ENCODE results near the gene DTNBP1. TPM values are rescaled to one million over a fixed set of nuclear protein-coding genes. Genes with fewer than 3 reads are reported as not detected.
"Not testable (repeated sequence)": the region's sequence is repeated elsewhere in the genome, so short reads cannot be mapped to it uniquely, and the experiment has no call there.

Gene DTNBP1
- total RNA-seq, 1 donor from 2014 or later: 15.1 TPM

DNA sequence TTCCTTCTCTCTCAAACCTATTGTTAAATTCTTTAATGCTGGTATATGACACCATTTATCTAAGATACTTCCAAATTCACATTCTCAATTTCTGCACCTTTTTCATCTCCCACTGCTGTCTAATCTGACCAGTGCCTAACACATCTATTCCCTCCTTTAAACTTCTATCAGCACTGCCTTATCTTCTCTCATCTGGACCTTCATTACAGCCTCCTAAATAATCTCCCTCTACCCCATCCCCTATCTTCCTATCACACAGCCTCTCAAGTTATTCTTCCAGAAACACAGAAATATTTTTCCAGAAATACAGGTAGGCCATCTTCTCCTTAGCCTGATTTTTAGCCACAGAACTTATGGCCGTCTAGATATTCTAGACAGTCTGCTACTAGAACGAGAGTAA, 5.5 kb downstream of the DTNBP1 start:
- no peak for DNase-seq
- Mint-ChIP-seq H3K27ac (no peak overlapping the region), H3K4me3 (no peak overlapping the region), H3K27me3 (no peaks in the 10 kb centered on the region), H3K36me3 (ENCODE audit: low read depth) (peaks cover 16% of the 10 kb centered on the region), H3K9me3 (no peaks in the 10 kb centered on the region), H3K4me1 (peaks cover 31% of the 10 kb centered on the region)
- intact Hi-C loops (cut with micrococcal nuclease): no loop called here

DNA sequence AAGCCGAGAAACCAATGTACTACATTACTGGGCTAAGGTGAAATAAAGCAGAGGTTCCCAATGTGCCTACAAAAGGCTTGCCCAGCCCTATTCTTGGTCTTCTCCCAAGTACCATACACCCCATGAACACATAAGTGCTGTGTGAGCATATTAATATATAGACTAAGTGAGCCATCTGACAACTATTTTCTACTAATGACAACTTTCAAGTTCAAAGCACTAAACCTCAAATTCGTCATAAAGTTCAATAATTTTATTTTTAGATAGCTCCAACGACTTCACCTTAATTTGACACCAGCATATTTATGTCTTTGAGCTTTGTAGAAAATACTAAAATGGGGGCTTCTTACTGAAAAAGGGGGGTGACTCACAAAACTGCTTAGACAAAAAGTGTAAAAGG, 6.7 kb downstream of the DTNBP1 start:
- H3K36me3 Mint-ChIP-seq (ENCODE audit: low read depth): peaks cover 17% of the 10 kb centered on the region
- no peak overlapping the region for H3K4me3 Mint-ChIP-seq
- H3K27me3 Mint-ChIP-seq: no peaks in the 10 kb centered on the region
- H3K27ac Mint-ChIP-seq: no peak overlapping the region
- intact Hi-C loops (cut with micrococcal nuclease): no loop called here
- peaks cover 27% of the 10 kb centered on the region for H3K4me1 Mint-ChIP-seq
- DNase-seq: no peak
- no peaks in the 10 kb centered on the region for H3K9me3 Mint-ChIP-seq

GRCh38 chr6:15654250-15654649, 8.6 kb downstream of the DTNBP1 start:
- Mint-ChIP-seq H3K36me3 (ENCODE audit: low read depth) (peaks cover 20% of the 10 kb centered on the region), H3K27ac (no peak overlapping the region), H3K4me1 (peaks cover 25% of the 10 kb centered on the region), H3K4me3 (no peak overlapping the region), H3K9me3 (no peaks in the 10 kb centered on the region), H3K27me3 (no peaks in the 10 kb centered on the region)
- no peak for DNase-seq
- intact Hi-C loops (cut with micrococcal nuclease): no loop called here

DNA sequence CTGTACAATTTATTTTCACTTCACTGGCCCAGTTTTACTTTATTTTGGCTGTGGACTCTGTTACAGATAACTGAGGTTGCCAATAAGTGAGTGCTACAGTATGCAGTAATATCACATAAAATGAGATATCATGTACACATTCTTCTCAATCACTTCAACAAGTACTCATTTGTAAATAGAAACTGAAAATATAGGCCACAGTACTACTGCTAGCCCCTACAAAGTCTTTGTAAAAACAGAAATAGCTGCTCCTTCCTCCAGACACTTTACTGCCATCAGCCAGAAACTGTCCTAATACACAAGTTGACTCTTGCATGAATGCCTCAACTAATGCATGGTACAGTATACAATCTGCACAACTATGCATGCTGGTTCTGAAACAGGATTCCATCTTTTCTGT, 9.2 kb downstream of the DTNBP1 start:
- no peak for DNase-seq
- intact Hi-C loops (cut with micrococcal nuclease): no loop called here
- H3K4me3 Mint-ChIP-seq: no peak overlapping the region
- H3K27ac Mint-ChIP-seq: no peak overlapping the region
- H3K9me3 Mint-ChIP-seq: no peaks in the 10 kb centered on the region
- peaks cover 26% of the 10 kb centered on the region for H3K36me3 Mint-ChIP-seq (ENCODE audit: low read depth)
- peaks cover 24% of the 10 kb centered on the region for H3K4me1 Mint-ChIP-seq
- no peaks in the 10 kb centered on the region for H3K27me3 Mint-ChIP-seq

- Mint-ChIP-seq H3K9me3 (peaks cover 20% of the 10 kb centered on the region), H3K4me1 (peaks cover 16% of the 10 kb centered on the region), H3K36me3 (ENCODE audit: low read depth) (peaks cover 54% of the 10 kb centered on the region)
- intact Hi-C loops (cut with micrococcal nuclease); H3K4me3 Mint-ChIP-seq; H3K27ac Mint-ChIP-seq; H3K27me3 Mint-ChIP-seq; DNase-seq: not testable (repeated sequence)
Observed at GRCh38 chr6:15650004-15650559, 12.7 kb downstream of the DTNBP1 start.

GRCh38 chr6:15644904-15645303, 17.9 kb downstream of the DTNBP1 start:
- no peak for DNase-seq
- H3K27ac Mint-ChIP-seq: peak overlapping the region; percentile 20
- H3K4me3 Mint-ChIP-seq: no peak overlapping the region
- no peaks in the 10 kb centered on the region for H3K27me3 Mint-ChIP-seq
- peaks cover 37% of the 10 kb centered on the region for H3K9me3 Mint-ChIP-seq
- intact Hi-C loops (cut with micrococcal nuclease): no loop called here
- H3K4me1 Mint-ChIP-seq: peaks cover 8% of the 10 kb centered on the region
- H3K36me3 Mint-ChIP-seq (ENCODE audit: low read depth): peaks cover 80% of the 10 kb centered on the region

DNA sequence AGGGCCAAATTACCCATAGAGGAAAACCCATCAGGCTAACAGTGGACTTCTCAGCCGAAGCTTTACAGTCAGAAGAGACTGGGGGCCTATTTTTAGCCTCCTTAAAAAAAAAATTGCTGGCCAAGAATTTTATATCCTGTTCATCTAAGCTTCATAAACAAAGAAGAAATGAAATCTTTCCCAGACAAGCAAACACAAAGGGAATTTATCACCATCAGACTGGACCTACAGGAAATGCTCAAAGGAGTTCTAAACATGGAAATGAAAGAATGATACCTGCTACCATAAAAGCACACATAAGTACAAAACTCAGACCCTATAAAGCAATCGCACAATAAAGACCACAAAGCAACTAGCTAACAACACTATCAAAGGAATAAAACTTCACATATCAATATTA, 19.3 kb downstream of the DTNBP1 start:
- intact Hi-C loops (cut with micrococcal nuclease): no loop called here
- no peaks in the 10 kb centered on the region for H3K27me3 Mint-ChIP-seq
- H3K36me3 Mint-ChIP-seq (ENCODE audit: low read depth): peaks cover 75% of the 10 kb centered on the region
- no peak for DNase-seq
- H3K27ac Mint-ChIP-seq: no peak overlapping the region
- peaks cover 5% of the 10 kb centered on the region for H3K4me1 Mint-ChIP-seq
- peaks cover 37% of the 10 kb centered on the region for H3K9me3 Mint-ChIP-seq
- no peak overlapping the region for H3K4me3 Mint-ChIP-seq

- no peaks in the 10 kb centered on the region for H3K27me3 Mint-ChIP-seq
- H3K4me3 Mint-ChIP-seq: no peak overlapping the region
- DNase-seq: no peak
- intact Hi-C loops (cut with micrococcal nuclease): no loop called here
- peaks cover 69% of the 10 kb centered on the region for H3K36me3 Mint-ChIP-seq (ENCODE audit: low read depth)
- peaks cover 37% of the 10 kb centered on the region for H3K9me3 Mint-ChIP-seq
- H3K4me1 Mint-ChIP-seq: peaks cover 5% of the 10 kb centered on the region
- H3K27ac Mint-ChIP-seq: no peak overlapping the region
Observed at GRCh38 chr6:15642276-15642675, 20.6 kb downstream of the DTNBP1 start.

GRCh38 chr6:15638373-15638772, 24.5 kb downstream of the DTNBP1 start:
- Mint-ChIP-seq H3K4me3 (no peak overlapping the region), H3K4me1 (no peaks in the 10 kb centered on the region), H3K36me3 (ENCODE audit: low read depth) (peaks cover 53% of the 10 kb centered on the region), H3K27me3 (no peaks in the 10 kb centered on the region), H3K9me3 (peaks cover 2% of the 10 kb centered on the region), H3K27ac (no peak overlapping the region)
- no peak for DNase-seq
- intact Hi-C loops (cut with micrococcal nuclease): no loop called here

- H3K27ac Mint-ChIP-seq: no peak overlapping the region
- H3K36me3 Mint-ChIP-seq (ENCODE audit: low read depth): peaks cover 28% of the 10 kb centered on the region
- H3K4me1 Mint-ChIP-seq: peaks cover 18% of the 10 kb centered on the region
- no peak overlapping the region for H3K4me3 Mint-ChIP-seq
- intact Hi-C loops (cut with micrococcal nuclease): no loop called here
- H3K9me3 Mint-ChIP-seq: no peaks in the 10 kb centered on the region
- DNase-seq: no peak
- no peaks in the 10 kb centered on the region for H3K27me3 Mint-ChIP-seq
Observed at GRCh38 chr6:15631432-15631831, 31.4 kb downstream of the DTNBP1 start.

GRCh38 chr6:15630202-15630601, 32.6 kb downstream of the DTNBP1 start:
- no peak overlapping the region for H3K27ac Mint-ChIP-seq
- H3K27me3 Mint-ChIP-seq: no peaks in the 10 kb centered on the region
- H3K9me3 Mint-ChIP-seq: no peaks in the 10 kb centered on the region
- peaks cover 24% of the 10 kb centered on the region for H3K36me3 Mint-ChIP-seq (ENCODE audit: low read depth)
- H3K4me3 Mint-ChIP-seq: no peak overlapping the region
- intact Hi-C loops (cut with micrococcal nuclease): no loop called here
- no peak for DNase-seq
- H3K4me1 Mint-ChIP-seq: peaks cover 18% of the 10 kb centered on the region

GRCh38 chr6:15629487-15629886, 33.3 kb downstream of the DTNBP1 start:
- peaks cover 19% of the 10 kb centered on the region for H3K36me3 Mint-ChIP-seq (ENCODE audit: low read depth)
- no peaks in the 10 kb centered on the region for H3K27me3 Mint-ChIP-seq
- no peaks in the 10 kb centered on the region for H3K9me3 Mint-ChIP-seq
- peaks cover 18% of the 10 kb centered on the region for H3K4me1 Mint-ChIP-seq
- no peak overlapping the region for H3K27ac Mint-ChIP-seq
- H3K4me3 Mint-ChIP-seq: no peak overlapping the region
- no peak for DNase-seq
- intact Hi-C loops (cut with micrococcal nuclease): loop anchor here (5.0 to 10.0 kb wide), 5 partner anchors 325 to 1505 kb away; no protein-coding TSS in a partner anchor

GRCh38 chr6:15628499-15629131, 34.2 kb downstream of the DTNBP1 start:
- H3K27me3 Mint-ChIP-seq: no peaks in the 10 kb centered on the region
- H3K4me1 Mint-ChIP-seq: peaks cover 20% of the 10 kb centered on the region
- H3K36me3 Mint-ChIP-seq (ENCODE audit: low read depth): peaks cover 20% of the 10 kb centered on the region
- intact Hi-C loops (cut with micrococcal nuclease): loop anchor here (5.0 to 10.0 kb wide), 5 partner anchors 324 to 1504 kb away; no protein-coding TSS in a partner anchor
- no peaks in the 10 kb centered on the region for H3K9me3 Mint-ChIP-seq
- peak; percentile 74 for DNase-seq
- peak overlapping the region; percentile 42 for H3K4me3 Mint-ChIP-seq
- H3K27ac Mint-ChIP-seq: no peak overlapping the region

GRCh38 chr6:15627821-15628220, 35.0 kb downstream of the DTNBP1 start:
- Mint-ChIP-seq H3K27ac (no peak overlapping the region), H3K27me3 (no peaks in the 10 kb centered on the region), H3K4me3 (no peak overlapping the region), H3K9me3 (no peaks in the 10 kb centered on the region), H3K36me3 (ENCODE audit: low read depth) (peaks cover 13% of the 10 kb centered on the region), H3K4me1 (peaks cover 20% of the 10 kb centered on the region)
- DNase-seq: no peak
- intact Hi-C loops (cut with micrococcal nuclease): loop anchor here (5.0 to 10.0 kb wide), 5 partner anchors 323 to 1503 kb away; no protein-coding TSS in a partner anchor

Measured in activated CD4-positive, alpha-beta T cell treated with anti-CD3 and anti-CD28 coated beads, Interleukin-2, amount 10 ng/mL, durations not matched to agents 24 days and 14 days (primary cell).